DMS 273 (cell line): ENCODE data around the gene MACF1.
"Not testable (repeated sequence)": the region's sequence is repeated elsewhere in the genome, so short reads cannot be mapped to it uniquely, and the experiment has no call there.

ENCODE experiments used
- DNase-seq: peaks from one replicate; lab custom pipeline; 2025; ENCODE audit not compliant: unreplicated experiment; lab: John Stamatoyannopoulos, UW

Gene MACF1

GRCh38 chr1:39441797-39442196 is 237.3 kb downstream of the MACF1 start:
- DNase-seq: no peak

- DNase-seq: no peak
Observed at GRCh38 chr1:39445573-39445972, 241.1 kb downstream of the MACF1 start.

- no peak for DNase-seq
Observed at GRCh38 chr1:39446986-39447567, 242.6 kb downstream of the MACF1 start.

GRCh38 chr1:39450041-39450440 is 245.5 kb downstream of the MACF1 start:
- not testable (repeated sequence) for DNase-seq

DNA sequence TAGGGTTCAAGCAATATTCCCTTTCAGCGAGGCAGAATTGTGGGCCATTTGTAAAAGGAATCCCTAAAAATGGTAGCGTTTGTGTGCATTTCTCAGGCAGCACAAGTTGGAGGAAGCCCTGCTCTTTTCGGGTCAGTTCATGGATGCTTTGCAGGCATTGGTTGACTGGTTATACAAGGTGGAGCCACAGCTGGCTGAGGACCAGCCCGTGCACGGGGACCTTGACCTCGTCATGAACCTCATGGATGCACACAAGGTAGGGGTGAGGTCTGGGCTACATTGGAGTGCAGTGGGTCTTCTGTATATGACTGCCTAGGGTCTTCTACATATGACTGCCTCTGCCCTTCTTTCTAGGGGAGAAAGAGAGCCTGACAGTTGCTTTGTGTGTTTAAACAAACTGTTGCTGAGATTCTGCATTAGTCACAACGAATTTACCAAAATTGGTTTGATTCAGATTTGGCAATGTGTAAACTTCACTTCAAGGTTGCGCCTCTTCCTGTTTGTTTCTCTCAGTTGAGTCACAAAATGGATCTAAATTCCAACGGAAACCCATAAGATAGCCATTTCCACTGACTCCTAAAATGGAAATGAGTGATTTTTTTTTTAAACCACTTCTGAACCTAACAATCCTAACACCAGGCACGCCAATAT is 246.6 kb downstream of the MACF1 start:
- DNase-seq: no peak

DNA sequence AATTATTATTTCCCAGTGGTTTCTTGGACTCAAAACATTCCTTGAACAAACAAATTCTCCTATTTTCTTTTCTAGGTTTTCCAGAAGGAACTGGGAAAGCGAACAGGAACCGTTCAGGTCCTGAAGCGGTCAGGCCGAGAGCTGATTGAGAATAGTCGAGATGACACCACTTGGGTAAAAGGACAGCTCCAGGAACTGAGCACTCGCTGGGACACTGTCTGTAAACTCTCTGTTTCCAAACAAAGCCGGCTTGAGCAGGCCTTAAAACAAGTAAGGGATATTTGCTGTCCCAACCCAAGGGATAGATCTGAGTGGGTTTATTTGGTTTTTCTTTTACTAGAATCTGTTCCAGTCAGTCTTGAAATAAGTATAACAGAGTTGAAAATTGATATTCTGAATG is 247.6 kb downstream of the MACF1 start:
- no peak for DNase-seq

GRCh38 chr1:39452540-39452939 is 248.0 kb downstream of the MACF1 start:
- no peak for DNase-seq

GRCh38 chr1:39453603-39454002 is 249.1 kb downstream of the MACF1 start:
- no peak for DNase-seq

DNA sequence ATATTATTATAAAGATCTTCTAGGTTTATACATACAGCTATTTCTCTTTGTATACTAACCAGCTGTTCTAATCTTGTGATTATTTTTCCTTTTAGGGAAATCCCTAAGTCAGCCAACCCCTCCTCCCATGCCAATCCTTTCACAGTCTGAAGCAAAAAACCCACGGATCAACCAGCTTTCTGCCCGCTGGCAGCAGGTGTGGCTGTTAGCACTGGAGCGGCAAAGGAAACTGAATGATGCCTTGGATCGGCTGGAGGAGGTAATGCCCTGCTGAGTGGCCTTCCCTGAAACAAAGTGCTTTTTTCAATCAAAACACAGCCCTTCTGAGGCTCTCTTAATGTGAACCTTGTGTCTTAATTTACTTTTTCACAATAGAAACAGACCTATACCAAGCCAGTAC is 254.5 kb downstream of the MACF1 start:
- no peak for DNase-seq

DNA sequence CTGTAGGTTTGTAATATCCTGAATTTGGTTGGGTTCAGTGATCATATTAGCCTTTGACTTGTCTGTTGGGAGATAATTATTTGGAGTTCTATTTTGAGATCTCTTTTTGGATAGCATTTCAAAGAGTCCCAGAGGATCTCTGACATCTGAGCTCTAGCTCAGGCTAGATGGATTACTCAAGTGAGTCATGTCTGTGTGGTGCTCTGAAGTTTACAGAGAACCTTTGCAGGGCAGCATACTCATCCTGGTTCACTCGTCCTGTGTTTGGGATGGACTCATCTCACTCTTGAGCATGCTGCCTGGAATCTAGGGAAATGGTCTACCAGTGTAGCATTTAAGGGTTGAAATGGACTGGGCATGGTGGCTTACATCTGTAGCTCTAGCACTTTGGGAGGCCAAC is 257.6 kb downstream of the MACF1 start:
- no peak for DNase-seq

DNA sequence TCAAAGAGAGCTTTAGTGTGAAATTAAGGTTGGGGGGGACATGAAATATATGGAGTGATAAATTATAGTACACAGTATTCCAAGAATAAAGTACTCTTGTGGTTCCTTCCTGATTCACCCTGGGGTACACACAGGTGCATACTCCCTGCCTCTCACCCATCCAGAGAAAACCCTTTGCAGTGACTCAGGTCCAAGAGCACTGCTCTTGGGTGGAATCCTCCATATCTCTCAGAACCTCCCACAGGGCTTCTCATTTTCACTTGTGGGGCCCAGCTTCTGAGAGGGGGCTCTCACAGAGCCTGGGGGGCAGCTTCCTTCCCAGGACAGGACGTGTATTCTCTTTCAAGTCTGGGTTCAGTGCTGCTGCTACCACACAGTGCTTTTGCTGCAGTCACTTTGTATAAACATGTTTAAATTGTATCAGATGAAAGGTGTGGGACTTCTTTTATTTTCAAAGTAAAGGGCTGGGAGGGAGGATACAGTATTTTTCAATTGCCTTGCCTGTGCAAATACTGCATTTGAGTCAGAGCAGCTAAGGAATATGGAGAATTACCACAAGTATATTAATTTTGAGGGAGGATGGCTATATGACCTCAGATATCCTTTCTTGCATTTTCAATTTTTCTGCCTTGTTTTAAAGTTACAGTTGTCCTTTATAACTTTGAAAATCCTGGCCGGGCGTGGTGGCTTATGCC is 262.1 kb downstream of the MACF1 start:
- DNase-seq: no peak

GRCh38 chr1:39467108-39467720 is 262.7 kb downstream of the MACF1 start:
- not testable (repeated sequence) for DNase-seq

DNA sequence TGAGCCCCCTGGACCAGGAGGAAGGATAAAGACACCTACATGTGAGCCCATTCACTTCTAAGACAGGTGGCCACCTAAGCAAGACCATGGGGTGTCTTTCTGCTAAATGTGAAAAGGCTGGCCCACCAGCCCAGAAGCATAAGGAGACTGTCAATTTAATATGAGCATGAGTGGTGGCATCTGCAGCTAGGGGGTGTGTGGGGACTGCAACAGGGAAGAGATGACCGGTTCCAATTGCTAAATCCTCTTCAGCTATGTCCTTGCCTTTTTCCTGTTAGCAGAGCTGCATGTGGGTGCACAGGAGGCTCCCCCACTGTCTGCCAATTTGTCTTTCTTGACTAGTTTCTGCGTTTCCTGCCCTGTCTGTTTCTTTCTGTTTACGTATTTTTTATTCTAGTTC is 264.7 kb downstream of the MACF1 start:
- DNase-seq: no peak

- DNase-seq: no peak
Observed at GRCh38 chr1:39470040-39470439, 265.5 kb downstream of the MACF1 start.

GRCh38 chr1:39472826-39473225 is 268.3 kb downstream of the MACF1 start:
- no peak for DNase-seq

DNA sequence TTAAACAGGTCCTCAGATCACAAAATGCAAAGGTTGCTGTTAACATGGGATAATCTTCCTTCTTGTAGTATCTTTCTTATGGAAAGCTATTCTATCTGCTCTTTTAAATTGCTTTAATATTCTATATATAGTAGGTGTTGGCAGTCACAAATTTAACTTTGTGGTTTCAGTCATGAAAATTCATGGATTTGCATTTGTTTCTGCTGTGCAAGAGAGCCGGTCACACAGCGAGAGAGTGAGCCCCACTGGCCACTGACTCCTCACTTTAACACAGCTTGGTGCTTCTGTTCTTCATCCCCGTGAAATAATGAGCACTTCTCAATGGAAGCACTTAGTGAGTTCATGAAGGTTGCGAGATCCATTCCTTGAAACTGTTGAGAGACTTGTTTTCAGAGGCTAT is 268.8 kb downstream of the MACF1 start:
- DNase-seq: no peak

DNA sequence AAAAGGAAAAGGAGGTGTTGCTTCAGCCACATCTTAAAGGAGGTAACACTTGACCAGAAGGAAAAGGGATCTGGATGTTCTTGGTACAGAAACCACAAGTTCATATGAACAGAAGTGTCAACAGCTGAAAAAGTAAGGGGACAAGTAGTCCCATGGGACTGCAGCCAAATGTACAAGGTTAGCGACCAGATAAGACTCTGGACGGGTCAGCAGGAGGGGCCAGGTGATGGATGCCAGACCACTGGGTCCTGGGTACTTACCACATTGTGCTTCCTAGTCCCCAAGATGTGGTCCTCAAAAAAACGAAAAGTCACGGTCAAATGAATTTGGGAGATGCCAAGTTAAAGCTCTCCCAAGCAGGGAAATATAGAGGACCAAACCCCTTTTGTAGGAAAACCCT is 270.3 kb downstream of the MACF1 start:
- no peak for DNase-seq

GRCh38 chr1:39475551-39475950 is 271.1 kb downstream of the MACF1 start:
- DNase-seq: not testable (repeated sequence)

DNA sequence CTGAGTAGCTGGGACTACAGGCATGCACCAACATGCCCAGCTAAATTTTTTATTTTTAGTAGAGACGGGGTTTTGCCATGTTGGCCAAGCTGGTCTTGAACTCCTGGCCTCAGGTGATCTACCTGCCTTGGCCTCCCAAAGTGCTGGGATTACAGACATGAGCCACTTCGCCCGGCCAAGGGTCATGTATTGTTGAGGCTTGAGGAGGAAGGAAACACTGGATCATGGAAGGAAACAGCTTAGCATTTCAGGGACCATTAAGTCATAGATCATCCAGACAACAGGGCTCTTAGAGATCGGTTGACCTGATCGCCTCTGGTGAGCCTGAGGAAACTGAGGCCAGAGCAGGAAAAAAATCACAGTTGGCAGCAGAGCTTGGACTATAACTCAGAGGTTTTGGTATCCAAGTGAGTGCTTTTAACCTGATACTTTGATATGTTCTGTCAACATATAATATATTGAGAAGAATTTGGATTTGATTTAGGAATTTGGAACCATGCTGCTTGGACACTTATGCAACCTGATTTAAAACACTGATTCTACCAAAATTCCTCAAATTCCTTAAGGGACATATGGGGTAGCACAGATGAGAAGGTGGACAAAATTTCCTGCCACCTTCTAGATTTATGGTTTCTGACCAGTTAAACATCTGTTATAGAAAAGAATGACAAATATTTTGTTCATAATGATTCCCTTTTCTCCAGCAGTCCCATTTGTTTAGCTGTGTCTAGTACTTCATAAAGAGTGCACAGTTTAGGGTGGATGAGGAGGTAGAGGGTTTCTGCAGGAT is 273.8 kb downstream of the MACF1 start:
- DNase-seq: no peak

DNA sequence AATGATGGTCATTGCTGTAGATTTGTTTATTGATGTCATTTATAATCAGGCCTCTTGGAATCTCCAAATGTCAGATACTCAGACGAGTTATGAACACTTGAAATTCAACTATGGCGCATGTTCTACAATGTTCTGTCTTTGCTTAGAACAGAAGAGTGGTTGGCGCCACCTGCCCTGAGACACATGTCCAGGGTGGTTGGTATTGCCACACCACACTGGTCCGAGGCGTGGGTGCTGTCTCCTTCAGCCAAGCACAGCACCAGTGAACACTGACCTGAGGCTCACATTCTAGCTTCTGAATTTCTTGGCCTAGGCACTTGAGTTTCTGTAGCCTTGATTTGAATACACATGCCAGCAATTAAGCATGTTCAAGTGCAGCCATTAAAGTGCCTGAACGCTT is 276.8 kb downstream of the MACF1 start:
- no peak for DNase-seq

DNA sequence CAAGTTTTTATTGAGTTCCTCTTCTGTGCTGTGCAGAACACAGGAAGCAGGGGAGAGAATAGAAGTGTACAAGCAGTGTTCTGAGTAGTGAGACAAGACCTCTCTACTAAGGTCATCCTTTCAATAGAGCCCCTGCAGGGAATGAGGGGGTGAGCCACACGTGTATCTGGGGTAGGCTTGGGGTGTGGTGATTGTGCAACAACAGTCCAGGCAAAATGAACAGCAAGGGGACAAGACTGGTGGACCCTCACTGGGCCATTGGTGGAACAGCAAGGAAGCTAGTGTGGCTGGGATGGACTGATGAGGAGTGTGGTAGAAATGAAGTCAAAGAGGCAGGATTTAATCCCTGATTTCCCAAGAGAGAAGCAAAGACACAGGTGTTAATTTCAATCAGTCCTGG is 278.8 kb downstream of the MACF1 start:
- no peak for DNase-seq
